Measurements from ENCODE around the gene RAD51B. TPM values are rescaled to one million over a fixed set of nuclear protein-coding genes. Genes with fewer than 3 reads are reported as not detected.

The RAD51B gene
- total RNA-seq, 1 donor from 2014 or later = 17.0 TPM

DNA sequence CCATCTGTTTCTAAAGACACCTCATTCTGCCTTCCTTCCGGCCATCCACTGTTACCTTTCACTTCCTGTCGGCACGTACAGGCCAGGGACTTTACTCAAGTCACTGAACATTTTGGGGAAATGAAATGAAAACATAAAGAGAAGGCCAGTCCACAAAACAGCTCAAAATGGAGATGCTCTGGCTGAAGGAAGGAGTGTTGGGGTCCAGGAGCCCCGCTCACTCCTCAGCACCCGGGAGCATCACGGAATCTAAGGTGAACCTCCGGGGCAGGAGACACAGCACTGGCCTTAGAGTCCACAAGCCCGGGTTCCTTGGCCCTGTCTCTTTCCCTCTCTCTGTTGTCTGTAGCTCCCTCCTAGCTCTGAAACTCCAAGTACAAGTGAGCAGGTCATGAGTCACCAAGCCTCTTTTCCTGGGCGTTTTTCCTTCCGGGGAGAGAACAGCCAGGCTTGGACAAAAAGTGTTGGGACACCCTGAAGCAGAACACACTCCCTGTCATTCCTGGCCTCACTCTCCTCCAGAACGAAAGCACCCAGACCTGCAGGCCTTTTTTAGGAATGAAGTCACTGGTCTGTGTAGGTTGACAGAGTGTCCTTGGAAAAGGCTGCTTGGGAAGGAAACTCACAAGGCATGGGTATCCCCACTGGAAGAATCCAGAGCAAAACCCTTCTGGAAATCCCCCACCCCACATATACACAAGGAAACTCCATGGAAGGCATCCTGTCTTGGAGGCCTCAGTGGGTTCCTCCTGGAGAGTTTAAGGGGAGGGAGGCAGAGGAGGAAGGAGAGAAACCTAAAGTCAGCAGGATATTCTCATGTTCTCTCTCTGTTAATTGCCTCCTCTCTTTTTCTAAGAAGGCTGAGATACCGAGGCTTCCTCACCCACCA, 728.0 kb downstream of the RAD51B start:
- DNase-seq (ENCODE audit: low read depth) = peak; percentile 94

DNA sequence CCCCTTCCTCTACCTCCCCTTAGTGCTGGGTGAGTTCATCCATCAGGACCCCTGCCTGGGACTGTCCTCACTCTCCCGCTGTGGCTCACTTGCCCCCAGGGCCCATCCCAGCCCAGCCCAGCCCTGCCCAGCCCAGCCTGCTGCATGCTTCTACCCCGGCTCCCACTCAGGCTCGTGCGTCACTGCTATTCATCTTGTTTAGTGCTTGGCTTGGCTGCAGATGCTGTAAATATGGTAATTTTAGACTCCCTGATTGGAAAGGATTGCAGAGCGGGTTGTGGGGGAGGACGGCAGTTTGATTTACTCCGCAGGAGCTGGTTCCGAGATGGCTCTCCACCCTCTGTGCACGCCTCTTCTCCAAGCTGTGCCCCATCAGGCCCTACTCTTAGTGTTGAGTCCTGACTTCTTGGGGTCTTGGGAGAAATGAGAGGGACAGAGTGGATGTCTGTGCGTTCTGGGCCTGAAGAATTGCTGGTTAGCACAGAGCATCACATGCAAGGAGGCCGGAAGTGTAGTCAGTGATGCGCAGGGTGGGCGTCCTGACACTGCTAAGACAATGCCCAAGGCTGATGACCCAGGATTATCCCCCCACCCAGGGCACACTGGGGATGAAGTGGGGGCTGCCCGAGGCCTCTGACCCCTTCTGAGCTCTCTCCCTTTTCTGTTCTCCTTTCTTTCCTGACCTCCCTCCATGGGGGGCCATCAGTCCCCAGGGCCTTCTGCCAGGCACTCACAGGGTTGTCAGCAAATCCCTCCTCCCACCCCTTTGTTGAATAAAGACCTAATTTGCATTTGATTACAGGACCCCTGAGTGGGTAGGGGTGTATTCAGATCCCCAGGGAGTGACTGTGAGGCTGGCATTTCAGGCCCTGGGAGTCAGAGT, 728.9 kb downstream of the RAD51B start:
- peak; percentile 92 for DNase-seq (ENCODE audit: low read depth)

DNA sequence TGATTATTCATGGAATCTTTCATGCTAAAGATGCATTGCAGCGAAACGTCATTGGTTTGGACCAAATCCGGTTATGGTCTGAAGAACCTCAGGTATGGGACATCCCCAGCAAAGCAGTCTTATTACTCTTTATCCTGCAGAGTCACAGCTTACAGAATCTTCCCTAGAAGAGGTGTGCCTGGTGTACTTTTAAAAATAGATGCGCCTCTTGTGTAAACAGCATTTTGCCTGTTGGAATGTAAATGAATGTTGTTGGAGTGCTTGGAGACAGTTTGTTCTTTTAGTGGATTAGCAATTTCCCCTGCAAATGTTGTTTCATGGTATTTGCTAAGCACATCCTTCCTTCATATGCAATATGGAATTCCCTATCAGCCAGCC, 730.7 kb downstream of the RAD51B start:
- peak; percentile 83 for DNase-seq (ENCODE audit: low read depth)

DNA sequence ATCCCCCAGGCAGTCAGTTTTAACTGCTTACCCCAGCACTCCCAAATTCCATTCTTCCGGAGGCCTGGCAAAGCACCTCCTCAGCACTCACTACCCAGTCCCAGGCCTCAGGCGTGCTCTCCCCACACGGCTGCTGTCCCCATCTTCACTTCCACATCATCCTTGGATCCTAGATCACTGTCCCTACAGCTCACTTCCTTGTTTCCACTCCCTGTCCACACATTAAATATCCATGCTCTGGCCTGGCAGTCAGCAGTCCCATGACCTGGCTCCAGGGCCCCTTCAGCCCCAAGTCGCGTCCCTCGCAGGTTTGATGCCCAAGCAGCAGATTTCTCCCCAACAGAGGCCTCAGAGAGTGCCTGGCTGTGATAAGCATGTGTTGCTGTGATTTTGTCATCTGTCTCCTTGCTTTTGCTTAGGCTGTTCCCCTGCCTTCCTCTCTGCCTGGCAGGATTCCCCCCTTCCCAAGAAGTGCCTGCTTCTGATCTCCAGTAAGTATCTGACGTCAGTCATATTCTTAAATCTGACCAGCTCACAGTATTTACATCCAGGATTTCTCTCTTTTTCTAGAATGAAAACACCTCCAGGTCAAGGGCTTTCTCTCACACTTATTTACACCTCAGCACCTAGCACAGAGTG, 731.6 kb downstream of the RAD51B start:
- no peak for DNase-seq (ENCODE audit: low read depth)

DNA sequence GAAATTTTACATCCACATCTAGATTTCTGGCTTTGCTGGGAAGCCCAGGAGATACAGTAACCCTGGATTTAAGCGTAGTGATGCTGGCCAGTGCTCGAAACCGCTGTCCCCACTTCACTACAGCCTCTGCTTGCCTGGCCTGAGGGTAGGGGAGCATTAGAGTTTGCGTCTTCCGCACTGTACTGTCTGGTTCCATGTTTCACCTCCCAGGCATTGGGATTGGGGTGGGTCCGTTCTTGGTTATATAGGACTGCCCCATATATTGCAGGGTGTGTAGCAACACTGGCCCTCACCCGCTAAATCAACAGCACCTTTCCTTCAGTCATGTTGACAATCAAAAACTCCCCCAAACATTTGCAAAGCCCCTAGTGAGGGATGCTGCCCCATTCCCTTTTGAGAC, 732.5 kb downstream of the RAD51B start:
- DNase-seq (ENCODE audit: low read depth) = no peak

DNA sequence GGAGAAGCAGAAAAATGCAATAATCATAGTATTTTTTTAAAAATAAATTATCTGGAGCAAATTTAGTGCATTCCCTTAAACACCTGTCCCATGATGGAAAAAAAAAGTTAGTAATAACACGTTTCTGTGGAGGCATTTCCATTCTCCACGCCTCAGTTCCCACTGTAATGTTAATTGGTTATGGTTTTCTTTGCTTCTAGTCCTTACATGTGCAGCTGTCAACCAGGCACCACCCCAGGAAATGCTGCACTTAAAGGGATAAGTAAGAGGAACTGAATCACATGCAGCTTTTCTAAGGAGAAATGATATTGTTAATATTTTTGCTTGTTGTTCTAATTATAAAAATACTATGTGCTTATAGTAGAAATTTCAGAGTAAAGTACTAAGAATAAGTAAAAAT, 733.0 kb downstream of the RAD51B start:
- peak; percentile 33 for DNase-seq (ENCODE audit: low read depth)

DNA sequence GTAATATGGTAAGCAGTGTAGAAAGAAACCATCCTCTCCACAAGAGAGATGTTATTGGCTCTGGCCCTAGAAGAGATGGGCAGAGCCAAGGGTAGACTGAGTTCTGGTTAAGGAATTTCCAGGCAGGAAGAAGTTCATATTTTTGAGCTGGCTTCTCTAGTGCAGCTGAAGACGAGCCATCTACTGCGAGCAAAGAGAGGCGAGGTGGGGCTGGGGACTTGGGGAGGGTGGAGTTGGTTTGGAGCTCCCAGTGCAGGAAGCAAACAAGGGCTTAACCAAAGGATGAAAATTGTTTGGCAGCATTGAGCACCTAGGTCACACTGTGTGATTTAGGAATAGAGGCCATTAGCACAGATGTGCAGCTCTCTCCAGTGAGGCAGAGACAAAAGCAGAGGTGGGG, 733.7 kb downstream of the RAD51B start:
- no peak for DNase-seq (ENCODE audit: low read depth)

DNA sequence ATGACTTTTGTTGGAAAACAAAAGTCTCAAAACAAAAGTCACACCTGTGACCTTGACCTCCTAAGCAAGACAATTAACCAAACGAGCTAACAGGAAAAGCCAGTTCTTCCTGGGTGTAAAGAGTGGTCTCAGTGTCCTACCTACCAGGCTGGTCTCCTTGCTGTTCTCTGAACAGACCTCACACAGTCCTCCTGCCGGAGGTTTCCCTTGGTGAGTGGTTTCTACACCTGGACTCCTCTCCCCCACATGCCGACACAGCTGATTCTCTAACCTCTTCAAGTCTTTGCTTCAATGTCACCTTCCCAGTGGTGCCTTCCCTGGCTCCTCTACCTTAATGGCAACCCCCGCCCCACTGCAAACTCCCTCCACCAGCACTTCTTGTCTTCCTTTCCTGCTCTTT, 734.7 kb downstream of the RAD51B start:
- no peak for DNase-seq (ENCODE audit: low read depth)

DNA sequence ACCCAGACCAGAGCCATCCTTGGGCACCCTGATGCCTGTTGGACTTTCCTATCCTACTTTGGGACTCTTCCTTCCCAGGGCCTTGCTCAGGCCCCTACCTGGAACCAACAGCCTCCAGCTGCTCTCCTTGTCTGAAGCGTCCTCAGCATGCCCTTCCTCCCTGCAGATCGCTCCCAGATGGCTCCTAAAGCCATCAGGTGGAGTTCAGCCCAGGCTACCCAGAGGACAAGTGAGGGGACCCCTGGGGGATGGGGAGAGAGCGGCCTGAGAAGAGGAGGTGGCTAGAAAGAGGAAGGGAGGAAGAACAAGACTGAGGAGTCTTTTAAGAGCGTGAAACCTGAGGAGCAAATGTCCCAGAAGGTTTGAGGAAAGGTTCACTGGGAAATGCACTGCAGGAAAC, 736.7 kb downstream of the RAD51B start:
- no peak for DNase-seq (ENCODE audit: low read depth)

DNA sequence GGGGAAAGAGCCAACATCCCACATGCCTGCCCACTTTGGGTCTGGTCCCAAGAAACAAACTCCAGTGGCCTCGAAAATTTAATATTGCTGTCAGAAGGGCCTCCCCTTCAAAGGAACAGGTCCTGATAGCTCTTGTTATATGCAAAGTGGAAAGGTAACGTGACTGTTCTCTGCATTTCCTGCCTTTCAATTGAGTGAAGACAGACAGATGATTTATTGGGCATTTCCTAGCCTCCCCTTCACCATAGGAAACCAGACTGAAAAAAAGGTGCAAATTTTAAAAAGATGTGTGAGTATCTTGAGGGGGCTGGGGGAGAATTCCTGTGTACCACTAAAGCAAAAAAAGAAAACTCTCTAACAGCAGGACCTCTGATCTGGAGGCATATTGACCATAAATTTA, 738.1 kb downstream of the RAD51B start:
- no peak for DNase-seq (ENCODE audit: low read depth)

DNA sequence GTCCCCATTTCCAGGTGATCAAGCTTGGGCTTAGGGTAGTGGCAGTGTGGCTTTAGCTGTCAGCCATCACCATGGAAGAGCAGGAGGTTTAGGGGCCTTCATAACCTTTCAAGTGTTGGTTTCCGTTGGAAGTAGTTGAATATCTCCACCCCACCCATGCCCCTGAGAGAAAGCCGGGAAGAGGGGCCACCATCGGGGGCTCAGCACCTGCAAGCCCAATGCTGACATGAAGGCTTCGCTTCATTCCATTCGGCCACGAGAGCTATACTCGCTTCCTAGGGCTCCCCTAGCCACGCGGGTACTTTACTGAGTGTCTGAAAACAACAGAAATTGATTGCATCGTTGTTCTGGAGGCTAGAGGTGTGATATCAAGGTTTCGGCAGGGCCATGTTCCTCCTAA, 738.5 kb downstream of the RAD51B start:
- no peak for DNase-seq (ENCODE audit: low read depth)

DNA sequence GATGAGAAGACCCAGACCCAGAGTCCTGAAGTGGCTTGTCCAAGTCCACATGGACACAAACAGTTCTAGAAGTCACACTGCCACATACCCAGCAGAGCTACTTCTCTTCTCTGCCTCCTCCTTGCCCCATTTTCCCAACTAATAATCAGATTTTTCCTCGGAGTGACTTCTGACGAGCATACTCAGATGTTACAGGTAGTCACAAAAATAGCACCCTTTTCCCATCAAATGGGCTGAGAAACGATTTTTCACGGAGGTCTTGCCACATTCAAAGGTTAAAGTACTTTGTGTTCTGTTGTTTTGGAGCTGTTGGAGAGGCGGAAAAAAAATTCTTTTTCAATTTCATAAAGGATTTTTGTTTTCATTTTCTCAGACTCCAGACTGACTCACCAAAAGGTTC, 740.4 kb downstream of the RAD51B start:
- DNase-seq (ENCODE audit: low read depth) = no peak

DNA sequence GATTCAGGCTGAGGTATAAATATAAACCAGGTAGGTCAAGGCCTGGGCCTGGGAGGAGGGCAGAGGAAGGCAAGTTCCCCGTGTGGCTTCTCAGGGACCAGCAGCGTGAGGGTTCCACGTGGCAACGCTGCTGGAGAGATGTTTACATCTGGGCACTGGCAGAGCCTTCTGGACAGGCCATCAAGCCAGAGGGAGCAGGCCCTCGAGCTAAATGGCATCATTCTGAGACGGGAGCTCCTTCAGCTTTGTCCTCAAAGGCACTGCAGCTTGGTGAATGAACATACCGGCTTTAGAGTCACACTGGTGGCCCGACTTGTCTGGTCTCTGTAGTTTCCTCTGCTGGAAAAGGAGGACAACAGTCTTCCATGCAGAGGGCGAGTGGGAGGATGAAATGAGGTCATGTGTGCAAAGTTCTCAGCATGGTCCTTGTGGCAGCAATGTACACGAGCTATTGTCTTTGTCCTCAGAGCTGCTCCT, 742.0 kb downstream of the RAD51B start:
- DNase-seq (ENCODE audit: low read depth) = no peak

DNA sequence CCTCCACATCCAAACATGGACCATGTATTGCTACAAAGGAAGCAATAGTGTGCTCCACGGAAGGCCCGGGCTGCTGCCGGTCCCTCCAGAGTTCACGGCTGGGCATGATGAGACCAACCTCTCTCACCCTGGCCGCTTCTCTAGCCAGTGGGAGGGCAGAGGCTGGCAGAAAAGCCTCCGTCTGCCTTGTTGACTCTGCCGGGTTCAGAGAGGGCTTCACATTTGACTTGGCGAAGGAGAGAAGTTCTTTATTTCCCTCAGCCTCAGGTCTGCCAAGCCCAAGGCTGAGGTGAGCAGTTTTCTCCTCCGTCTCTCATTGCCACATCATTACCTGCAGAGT, 743.3 kb downstream of the RAD51B start:
- no peak for DNase-seq (ENCODE audit: low read depth)

DNA sequence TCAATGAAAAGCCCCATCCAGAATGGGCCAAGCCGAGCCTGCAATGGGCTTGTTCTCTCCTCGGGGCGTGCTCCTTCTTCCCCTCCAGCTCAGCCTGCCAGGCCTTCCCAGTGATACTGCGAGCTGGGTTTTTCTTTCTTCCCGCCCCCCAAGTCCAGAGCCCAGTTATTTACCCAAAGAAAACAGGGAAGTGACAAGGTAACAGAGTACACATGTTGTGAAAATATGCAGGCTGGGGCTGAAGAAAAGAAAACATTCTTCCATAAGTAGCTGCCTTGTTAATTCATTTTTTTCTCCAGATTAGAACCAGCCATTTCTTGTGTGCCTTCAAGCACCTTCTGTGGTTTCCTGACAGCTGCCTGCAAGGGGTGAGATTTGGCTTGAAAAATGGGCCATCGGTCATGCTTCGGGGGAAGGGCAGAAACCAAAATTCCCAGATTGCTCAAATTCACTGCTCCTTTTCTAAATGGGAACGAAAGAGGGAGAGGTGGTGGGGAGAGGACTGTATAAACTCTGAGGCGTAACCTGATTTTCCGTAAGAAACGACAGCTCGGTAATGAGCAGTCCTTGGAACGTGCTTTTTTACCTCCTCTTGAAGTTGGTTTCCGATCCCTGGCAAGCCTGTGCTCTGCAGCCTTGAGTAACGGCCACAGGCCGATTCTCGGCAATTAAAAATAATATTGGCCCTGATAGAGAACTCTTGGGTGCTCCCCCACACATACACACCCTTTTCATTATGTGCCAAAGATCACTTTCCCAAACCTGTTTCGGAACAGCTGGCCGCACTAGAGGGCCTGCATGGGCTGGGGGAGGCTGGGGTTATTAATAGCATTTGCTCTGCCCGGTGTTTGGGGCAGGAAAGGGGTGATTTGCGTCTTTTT, 743.9 kb downstream of the RAD51B start:
- peak; percentile 92 for DNase-seq (ENCODE audit: low read depth)

DNA sequence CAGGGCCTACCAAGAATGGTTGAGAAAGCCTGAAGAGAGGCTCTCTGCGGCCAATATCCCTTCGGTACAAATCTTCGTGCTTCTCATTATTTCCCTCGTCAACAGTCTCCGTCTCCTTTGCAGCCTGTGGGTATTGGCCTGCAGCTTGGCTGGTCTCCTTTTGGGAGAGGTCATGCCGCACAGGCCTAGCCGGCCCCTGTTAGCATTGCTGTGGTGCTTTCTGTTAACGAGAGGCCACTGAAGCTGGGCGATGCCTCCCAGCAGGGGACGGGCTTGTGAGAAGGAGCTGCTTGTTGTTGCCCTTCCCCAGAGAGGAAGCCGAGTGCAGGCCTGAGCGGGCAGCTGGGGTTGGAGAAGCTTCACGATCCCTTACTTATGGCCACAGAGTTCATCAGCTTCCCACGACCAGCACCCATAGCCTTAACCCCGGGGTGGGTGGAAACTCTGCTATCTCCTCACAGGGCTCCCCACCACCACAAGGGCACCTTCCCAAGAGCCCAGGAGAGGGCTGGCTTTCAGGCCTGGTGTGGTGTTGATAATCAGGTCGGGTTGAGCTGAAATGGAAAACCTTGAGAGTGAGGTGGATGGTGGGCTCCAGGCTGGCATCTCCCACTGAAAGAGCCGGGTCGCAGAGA, 744.7 kb downstream of the RAD51B start:
- DNase-seq (ENCODE audit: low read depth) = no peak

DNA sequence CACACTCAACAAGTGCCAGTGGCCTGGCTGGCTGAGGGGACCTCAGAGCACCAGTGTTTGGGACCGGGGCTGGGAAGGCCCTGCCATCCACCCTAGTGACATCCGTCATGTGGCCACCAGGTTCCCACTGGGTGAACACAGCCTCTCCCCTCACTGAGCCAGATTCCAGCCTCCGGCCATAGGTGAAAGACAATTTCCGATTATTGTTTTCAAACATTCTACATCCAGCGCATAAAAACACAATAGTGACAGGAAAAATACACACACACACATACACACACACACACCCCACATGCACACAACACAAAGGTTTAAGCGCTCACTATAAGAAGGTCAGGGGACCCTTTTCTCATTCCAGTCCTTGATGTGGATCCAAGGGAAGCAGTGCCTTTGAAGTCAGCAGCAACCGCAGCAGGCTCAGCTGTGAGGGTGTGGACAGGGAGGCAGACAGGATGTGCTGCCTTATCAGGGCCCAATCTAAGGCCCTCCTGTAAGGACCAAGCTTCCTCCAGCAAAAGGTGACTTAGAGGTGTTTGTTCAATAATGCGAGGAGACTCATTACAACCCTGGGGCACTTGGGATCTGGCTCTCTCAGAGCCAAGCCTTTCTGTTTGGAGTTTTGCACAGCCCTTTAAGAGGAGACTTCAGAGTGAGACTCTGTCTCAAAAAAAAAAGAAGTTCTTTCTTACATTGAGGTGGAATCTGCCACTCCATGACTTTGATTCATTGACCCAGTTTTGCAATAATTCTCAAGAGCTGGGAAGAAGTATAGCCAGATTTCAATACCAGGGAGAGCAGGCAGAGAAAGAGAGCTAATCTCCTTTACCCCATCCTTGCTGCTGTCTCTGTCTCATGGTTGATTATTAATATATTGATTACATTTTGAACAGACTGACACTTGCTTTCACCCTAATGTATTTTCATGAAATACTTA, 745.5 kb downstream of the RAD51B start:
- DNase-seq (ENCODE audit: low read depth) = peak; percentile 37

DNA sequence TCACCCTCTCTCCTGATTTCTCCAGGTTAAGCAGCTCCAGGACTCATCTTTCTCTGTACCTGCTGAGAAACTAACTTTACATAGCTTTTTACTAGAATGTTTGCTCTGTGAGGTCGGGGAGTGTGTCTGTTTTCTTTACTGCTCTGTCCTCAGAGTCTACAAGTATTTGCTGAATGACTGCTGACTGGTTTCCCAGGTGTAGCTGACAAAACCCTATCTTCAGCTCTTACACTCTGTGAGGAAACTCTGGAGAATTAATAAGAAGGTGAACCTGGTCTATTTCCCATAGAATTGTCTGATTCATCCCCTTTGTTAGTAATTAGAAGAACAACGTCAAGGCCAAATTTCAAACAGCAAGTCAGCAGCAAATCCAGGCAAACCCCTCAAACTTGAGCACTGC, 746.5 kb downstream of the RAD51B start:
- DNase-seq (ENCODE audit: low read depth) = peak; percentile 22
